Embryonic facial prominence (tissue), 1 donor: ENCODE measurements around the gene ANKRD16.
"Not testable (repeated sequence)": the region's sequence is repeated elsewhere in the genome, so short reads cannot be mapped to it uniquely, and the experiment has no call there.

Experiments
- DNase-seq: peaks from one replicate; pipeline ENCODE4 v3.0.0-alpha.2; 2016; ENCODE audit errors: extremely low spot score

The ANKRD16 gene

DNA sequence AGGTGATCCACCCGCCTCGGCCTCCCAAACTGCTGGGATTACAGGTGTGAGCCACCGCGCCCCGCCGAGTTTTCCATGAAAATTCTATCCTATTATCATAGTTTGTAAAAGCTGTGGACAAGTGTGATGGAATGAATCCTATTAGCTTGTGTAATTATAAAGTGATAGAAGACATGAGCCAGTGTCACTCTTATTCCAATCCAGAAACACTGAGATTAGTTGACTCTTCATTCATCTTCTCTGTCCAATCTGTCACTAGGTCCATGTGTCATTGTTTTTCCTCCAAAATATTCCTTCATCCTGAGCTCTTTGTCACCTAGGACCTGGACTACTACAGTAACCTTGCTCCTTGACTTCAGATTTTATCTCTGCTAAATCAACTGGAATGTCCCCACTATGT, 13.9 kb upstream of the ANKRD16 start:
- no peak for DNase-seq

DNA sequence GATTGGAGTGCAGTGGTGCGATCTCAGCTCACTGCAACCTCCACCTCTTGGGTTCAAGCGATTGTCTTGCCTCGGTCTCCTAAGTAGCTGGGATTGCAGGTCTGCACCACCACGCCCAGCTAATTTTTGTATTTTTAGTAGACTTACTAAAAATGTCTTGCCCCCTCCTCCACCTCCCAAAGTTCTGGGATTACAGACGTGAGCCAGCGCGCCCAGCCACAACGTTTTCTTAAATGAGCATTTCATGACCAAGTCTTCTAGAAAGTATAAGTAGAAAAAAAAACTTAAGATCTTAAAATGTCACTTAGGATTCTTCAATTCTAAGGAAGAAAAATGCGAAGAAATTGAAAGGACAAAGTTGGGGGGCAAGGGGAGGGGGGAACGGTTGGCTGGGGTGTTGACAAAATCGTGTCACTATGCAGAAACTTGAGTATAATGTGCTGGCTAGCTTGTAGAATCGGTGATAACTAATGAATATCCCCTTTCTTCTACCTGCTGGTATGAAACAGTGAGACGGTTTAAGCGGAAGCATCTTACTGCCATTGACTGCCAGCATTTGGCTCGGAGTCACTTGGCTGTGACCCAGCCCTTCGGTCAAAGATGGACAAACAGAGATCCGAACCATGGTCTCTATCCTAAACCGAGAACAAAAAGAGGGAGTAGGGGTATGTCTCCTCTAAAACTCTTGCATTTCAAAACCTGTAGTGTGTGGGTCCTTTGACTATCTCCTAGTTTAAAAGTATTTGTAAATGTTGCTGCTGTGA, 13.0 kb upstream of the ANKRD16 start:
- DNase-seq = no peak

DNA sequence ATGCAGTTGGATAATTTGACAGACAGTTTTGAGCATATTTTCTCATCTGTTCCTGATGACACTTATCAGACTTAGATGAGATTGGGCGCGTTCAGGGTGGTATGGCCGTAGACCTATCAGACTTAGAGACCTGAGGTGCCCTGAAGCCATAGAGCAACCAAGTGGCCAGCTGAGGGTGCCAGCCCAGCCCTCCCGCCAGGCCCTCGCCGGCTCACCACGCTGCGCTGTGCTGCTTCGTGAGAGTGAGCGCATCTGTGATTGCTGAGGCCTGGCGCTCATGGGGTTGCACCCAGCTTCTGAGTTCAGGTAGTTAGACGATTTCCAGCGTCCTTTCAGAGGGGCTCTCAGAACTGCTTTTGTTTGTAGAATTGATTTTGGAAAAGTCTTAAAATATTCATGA, 10.6 kb upstream of the ANKRD16 start:
- DNase-seq = no peak

DNA sequence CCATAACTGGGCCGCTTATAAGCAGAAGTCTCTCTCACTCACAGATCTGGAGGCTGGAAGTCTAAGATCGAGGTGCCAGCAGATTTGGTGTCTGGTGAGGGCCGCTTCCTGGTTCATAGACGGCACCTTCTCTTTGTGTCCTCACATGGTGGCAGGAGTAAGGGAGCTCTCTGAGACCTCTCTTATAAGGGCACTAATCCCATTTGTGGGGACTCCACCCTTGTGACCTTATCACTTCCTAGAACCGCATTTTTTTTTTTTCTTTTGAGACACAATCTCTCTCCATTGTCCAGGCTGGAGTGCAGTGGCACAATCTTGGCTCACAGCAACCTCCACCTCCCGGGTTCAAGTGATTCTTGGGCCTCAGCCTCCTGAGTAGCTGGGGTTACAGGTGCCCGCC, 8.5 kb upstream of the ANKRD16 start:
- no peak for DNase-seq

DNA sequence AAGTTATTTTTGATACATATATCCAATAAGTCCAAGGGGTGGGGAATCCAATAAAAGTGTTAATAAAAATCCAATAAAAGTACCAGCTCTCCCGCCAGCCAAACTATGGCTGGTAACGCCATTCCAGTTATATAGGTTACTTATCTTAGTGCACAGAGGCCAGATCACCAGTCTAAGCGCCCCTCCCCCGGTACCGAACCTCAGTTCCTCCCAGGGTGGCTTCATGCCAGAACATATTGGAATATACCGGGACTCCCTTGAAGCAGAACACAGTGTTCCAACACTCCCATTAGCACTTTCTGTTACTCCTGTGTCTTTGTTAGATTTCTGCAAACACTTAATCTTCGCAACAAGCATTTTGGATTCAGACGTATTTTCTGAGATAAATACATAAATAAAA, 7.8 kb upstream of the ANKRD16 start:
- no peak for DNase-seq

DNA sequence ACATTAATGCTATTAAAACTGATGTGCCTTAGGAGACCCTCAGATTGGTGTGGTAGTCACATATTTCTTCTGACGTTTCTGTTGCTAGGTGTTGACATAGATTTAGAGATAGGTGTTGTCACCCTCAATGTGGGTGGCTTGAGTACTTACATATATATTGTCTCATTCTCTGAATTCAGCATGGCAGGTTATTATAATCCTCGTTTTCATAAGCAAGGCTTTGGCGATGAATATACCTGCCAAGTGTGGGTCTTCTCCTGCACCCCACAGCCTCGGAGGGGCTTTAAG, 7.3 kb upstream of the ANKRD16 start:
- no peak for DNase-seq

DNA sequence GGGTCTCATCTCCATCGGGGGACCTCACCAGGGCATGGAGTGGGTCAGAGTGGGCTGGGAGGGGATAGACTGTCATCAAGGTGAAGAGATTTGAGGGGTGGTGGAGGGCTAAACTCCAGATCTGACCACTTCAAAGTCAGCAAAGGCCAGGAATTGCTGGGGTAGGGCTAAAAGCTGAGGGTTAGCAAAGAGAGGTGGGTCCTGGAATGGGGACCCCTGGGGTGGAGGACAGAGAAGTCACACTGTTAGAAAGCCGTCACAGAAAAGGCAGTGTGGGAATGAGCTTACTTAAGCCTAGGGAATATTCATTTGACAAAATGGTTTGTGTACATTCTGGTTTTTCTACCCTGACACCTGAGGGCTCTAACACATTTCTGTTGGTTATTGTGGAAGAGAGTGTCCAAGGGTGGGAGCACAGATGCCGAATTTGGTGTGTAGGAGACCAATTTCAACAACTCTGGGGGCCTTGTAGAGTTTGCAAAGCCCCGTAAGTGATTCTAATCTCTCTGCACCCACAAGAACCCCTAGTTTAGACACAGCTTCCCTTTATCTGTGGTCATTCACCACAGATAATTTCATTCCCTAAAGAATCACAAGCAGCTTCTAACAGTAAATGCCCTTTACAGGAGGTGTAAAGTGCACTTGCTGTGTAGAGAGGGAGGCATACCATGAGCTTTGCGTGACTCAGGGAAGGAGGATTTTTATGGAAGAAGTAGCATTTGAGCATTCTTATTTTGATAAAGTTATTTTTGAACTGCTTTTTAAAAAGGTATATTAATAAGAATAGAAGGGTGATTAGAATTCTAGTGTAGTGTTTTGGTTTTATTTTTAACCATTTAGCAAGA, 6.7 kb upstream of the ANKRD16 start:
- DNase-seq = no peak

DNA sequence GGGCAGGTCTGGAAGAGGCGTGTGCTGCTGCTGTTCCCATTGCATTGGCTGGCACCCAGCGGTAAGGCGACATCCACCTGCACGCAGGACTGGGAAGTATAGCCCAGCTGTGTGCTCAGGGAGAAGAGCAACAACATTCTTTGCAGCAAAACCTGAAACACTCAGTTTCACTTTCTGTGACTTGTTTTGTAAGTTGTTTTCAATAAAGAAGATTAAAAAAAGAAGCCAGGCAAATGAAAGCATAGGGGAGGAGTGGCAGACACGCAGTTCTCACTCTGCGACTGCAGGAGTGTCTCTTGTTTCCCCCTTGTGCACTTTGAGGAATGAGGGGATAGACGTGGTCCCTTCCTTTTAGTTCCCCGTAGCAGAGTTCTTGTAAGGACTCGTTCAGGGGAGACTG, 6.1 kb upstream of the ANKRD16 start:
- no peak for DNase-seq

DNA sequence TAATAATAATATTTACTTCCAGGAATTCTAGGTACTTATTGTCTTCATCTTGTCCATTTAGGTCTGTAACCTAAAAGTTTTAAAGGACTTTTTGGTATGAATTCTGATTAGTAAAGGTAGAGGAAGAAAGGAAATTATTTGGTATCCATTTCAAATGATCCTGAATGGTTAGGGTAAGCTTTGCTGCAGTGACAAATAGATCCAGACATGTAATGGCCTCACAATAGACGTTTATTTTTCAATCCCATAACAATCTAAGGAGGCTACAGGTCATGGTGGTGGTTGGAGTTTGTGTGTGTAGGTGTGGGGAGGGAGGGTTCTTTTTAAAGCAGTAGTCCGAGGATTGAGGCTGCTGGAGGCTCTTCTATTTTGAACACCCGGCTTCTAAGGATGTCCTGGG, 5.7 kb upstream of the ANKRD16 start:
- DNase-seq = no peak

DNA sequence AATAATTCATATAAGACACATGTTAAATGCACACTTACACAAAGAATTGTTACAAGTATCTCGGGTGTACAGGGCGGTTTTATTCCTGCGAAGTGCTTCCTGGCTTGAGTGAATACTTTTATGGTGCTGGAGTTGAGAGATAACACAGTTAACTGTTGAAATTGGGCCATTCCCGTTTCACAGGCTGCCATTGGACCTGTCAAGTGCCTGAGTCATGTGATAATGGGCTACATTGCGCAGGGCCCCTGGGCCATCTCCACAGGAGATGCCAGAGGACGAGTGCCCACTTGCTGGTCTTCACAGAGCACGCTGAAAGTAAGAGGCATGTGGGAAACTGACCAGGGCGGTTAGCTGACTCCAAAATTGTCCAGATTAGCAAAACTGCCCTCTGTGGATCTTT, 5.2 kb upstream of the ANKRD16 start:
- DNase-seq = no peak

DNA sequence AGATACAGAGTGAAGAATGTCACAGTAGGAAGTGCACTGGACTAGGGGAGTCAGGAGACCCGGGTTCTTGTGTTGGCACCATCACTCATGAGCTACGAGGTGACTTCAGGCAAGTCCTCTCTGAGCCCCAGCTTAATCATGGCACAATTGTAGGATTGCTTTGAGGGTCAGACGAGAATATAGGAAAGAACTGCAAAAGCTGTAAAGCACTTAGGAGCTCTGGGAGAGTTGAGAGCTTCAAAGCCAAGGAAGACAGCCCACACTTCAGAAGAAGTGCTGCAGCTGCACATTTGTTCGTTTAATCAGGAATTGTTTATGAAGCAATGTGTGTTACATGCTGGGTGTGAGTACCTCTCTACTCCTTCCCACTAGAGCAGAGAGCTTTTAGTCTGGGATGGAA, 4.7 kb upstream of the ANKRD16 start:
- no peak for DNase-seq

DNA sequence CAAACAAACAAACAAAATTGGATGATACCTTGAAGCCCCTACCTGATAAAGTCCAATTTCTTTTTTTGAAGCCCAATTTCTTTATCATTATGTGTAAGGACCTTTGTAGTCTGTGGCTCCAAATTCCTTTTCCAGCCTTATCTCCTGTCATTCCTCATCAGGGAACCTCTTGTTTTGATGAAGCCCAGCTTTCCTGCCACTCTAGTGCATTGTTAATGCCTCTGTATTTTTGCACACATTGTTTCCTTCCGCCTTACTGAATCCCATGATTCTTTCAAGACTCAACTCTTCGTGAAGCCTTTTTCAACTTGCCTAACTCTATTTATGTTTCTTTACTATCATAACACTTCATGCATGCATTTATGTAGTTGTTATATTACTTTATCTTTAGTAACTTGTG, 3.6 kb upstream of the ANKRD16 start:
- DNase-seq = no peak

DNA sequence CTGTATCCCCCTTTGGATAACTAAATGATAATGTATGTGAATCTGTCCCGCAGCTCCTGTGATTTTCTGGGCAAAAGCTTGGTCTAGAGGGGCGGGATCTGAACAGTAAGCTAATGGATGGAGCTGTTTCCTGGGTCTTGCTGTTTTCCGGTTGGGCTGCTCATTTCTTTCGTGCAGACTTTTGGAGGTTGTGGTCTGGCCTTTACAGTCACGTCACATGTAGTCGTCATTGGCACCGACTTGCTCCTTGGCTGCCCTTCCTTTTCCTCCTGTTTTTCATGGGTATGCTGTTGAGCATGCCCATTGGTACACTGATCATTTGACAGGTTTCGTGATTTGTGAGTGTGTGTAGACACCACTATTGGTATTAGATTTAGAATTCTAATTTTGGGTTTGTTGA, 2.3 kb upstream of the ANKRD16 start:
- DNase-seq = no peak

DNA sequence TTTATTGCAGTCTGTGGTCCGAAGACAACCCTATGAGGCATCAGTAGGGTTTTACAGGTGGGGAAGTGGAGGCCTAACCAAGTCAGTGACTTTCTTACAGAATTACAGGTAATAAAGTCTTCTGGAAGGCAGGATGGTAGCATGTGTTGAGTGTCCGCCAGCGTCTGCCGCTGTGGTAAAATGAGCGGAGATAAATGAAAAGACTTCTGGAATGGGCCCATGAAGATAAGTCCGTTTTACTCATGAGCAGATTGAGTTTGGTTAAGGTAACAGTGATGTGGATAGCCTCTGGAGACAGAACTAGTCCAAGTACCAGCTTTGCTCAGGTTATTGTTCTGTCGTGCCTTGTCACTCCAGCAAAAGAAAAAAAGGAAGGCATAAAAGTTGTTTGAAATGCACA, 1.3 kb upstream of the ANKRD16 start:
- DNase-seq = no peak

DNA sequence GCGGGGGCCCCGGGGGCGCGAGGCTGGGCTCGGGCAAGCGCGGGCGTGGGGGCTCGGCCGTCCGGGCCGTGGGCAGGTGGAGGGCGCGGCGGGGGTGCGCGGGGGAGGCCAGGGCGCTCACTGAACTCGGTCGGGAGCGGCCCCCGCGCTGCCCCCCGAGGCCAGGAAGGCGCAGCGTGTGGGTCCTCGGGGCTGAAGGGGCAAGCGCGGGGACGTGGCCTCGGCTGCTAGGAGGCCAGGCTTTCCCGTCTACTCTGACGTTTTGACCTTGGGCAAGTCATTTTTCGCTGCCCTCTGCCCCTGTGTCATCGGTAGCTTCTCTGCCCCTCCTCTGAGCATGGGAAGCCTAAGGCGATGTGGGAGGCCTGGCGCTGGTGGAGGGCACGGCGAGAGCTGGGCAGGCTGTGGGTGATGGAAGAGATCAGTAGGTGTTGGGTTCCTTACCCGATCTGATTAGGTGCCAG, 791 bp upstream of the ANKRD16 start:
- DNase-seq = no peak

DNA sequence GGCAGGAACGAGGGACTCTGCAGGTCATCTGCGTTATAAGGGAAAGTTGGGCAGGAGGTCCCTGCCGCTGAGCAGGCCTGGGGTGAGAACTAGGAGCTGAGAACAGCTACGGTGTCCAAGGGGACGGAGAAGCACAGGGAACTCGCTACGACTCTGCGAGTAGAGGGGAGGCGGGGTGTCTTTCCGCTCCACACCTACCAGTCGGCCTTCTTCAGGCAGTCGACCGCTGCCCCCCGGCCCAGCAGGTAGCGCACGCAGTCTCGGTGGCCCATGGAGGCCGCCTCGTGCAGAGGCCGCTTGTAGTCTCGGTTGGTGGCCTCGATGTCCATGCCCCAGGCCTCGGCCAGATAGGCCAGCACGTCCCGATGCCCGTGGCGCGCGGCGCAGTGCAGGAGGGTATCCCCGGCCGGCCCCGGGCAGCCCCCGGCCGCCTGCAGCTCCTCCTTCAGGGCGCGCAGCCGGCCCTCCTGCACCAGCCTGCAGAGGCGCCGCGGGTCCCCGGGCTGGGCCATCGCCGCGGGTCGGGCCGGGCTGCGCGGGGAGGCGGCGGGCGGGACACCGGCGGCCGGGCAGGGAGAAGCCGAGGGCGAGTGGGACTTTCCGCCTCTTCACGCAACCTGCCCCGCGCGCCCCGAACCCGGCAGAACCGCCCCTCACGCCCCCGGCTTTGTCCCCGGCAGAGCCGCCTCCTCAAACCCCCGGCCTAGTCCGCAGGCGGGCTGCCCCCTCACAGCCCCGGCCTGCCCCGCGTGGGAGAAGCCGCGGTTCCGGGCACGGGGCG, 660 bp downstream of the ANKRD16 start:
- DNase-seq = no peak

DNA sequence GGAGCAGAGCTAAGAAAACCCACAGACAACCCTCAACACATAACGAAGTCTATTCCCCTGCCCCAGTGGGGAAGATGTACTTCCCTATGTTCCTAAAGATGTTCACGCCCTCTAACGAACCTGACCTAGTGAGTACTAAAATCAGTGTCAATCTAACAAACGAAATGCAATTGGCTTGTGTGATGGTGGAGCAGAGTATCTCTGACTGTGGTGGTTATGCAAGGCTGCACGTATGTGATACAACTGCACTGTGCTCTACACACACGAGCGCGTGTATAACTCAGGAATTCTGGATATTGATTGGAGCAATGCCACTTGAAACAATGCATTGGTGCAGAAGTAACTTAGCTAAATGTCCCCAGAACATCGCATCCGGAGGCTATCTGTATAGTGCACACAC, 1.3 kb downstream of the ANKRD16 start:
- no peak for DNase-seq

DNA sequence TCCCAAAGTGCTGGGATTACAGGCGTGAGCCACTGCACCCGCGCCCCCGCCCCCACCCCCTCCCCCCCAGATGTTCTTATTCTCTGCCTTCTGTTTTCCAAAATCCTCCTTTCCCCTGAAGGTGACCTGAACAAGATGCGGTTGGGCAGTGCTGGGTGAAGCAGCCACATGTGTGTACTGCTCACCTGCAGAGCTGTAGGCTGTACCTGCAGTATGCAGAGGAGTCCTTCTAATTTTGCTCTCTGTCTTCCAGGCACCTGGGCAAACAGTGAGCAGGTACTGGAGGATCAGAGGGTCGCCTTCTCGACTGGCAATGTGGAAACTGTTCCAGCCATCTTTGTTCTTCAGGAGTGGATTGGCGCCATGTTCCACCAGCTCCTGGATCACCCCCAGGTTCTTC, 2.1 kb downstream of the ANKRD16 start:
- DNase-seq = no peak

DNA sequence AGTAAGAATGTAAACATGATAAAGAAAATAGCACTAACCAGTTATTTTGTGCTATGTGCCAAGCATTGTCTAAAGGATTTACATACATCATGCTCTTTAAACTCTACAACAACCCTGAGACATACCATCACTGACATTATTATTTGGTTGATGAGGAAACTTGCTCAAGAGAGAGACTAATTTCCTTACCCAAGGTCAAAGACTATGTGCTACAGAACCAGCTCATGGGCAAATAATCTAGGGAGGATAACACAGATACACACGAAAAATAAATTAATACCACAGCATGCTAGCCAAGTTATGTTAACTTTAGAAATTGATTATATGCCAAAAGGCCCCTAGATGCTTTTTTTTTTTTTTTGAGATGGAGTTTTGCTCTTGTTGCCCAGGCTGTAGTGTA, 2.7 kb downstream of the ANKRD16 start:
- no peak for DNase-seq

DNA sequence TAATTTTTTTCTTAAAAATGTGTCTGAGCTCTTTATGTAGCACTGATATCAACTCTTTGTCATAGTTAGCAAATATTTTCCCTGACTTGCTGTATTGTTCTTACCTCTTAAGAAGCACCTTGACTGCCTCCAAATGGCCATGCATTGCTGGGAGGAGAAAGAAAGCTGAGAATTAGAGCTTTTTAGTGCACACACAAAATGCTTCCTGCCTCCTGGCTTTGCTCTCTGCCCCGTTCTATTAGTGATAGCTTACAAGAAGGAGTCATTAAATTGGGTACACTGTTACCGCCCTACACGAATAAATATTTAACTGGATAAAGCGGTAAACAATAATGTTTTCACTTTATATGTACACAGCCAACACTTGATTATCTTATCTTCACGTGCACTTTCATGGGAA, 4.1 kb downstream of the ANKRD16 start:
- no peak for DNase-seq

DNA sequence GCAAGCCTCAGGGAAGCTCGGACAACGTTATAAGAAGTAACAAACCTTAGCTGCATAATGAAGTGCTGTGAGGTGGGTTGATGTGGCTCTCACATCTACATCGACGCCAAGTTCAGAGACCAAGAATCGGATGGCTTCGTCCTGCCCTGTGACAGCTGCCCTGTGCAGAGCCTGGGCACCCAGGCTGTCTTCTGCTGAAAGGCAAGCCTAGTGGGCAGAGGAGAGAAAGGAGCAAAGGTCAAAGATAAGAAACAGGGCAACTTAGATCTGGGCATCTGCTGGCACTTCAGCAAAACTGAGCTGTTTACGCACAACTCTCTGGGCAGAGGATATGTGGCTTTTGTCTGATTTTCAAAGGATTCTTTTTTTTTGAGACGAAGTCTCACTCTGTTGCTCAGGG, 6.7 kb downstream of the ANKRD16 start:
- no peak for DNase-seq

DNA sequence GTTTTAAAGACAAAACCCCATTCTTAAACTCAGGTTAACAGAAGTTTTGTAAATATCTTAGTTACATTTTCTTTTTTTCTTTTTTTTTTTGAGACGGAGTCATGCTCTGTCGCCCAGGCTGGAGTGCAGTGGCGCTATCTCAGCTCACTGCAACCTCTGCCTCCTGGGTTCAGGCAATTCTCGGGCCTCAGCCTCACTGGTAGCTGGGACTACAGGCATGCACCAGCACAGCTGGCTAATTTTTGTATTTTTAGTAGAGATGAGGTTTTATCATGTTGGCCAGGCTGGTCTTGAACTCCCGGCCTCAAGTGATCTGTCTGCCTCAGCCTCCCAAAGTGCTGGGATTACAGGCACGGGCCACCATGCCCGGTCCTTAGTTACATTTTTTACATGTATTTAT, 12.7 kb downstream of the ANKRD16 start:
- not testable (repeated sequence) for DNase-seq
